GM06990 (cell line): ENCODE measurements around the gene ZNF578.

Experiments used
- DNase-seq: peaks from one replicate; pipeline ENCODE4 v3.0.0-alpha.2; 2011; ENCODE audit not compliant: insufficient read length; ENCODE audit errors: extremely low read depth
- H3K27me3 ChIP-seq: replicated peaks from 2 replicates; pipeline ENCODE4 v1.6.0; 2011; ENCODE audit warnings: low read length; ENCODE audit not compliant: control insufficient read depth, insufficient read depth
- H3K36me3 ChIP-seq: 2 replicates; pipeline ENCODE4 v1.5.1; 2011; ENCODE audit warnings: low read length; ENCODE audit not compliant: control insufficient read depth, insufficient read depth
- H3K4me3 ChIP-seq: replicated peaks from 2 replicates; pipeline ENCODE4 v1.5.1; 2011; ENCODE audit warnings: low read depth, mild to moderate bottlenecking, control low read depth, low read length
- CTCF ChIP-seq: IDR thresholded peaks from 2 replicates; pipeline ENCODE4 v1.5.1; 2011; ENCODE audit warnings: low read length, control low read depth, mild to moderate bottlenecking, inconsistent platforms; ENCODE audit not compliant: insufficient read depth, poor library complexity, severe bottlenecking

The ZNF578 gene

GRCh38 chr19:52453324-52454094 lies at the start of gene ZNF578:
ZNF578 (plus strand) TSS chr19:52453553; CDS start chr19:52501846, 48,293 bp downstream.
- no peak for DNase-seq
- Histone ChIP-seq H3K4me3 (no peak within 1 kb of the TSS), H3K36me3 (no peaks in the 10 kb centered on the region), H3K27me3 (no peaks in the 10 kb centered on the region)
- no peak for TF ChIP-seq CTCF

DNA sequence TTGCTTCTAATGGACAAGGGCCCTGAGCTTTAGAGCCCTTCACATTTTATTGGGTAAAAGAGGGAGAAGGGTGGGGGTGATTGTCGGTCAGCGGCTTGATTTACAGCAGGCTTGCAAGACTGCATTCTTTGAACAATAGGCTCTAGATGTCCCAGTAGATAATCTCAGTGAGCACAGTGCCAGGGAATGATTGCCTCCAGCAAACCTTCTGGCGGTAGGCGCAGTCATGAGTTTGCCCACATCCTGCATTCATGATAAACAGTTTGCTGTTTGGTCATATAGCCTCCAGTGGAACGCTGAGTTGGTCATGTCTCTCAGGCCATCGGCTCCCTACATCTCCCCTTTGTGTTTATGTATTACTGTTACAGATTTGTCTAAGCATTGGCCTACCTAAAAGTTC lies 43.1 kb upstream of the ZNF578 start:
- no peaks in the 10 kb centered on the region; the same call in 1 of the 2 replicates for H3K36me3 ChIP-seq
- DNase-seq, result no peak

GRCh38 chr19:52415711-52416110 lies 37.6 kb upstream of the ZNF578 start:
- no peaks in the 10 kb centered on the region for H3K27me3 ChIP-seq
- no peak for DNase-seq
- no peaks in the 10 kb centered on the region for H3K36me3 ChIP-seq
- no peak for TF ChIP-seq CTCF
- H3K4me3 ChIP-seq, result no peak overlapping the region

More for the DNA sequence above, 43.1 kb upstream of the ZNF578 start:
- TF ChIP-seq CTCF, result no peak
- Histone ChIP-seq H3K27me3 (no peaks in the 10 kb centered on the region), H3K4me3 (no peak overlapping the region)

GRCh38 chr19:52428937-52429336 lies 24.4 kb upstream of the ZNF578 start, which contains the start of gene ZNF534:
ZNF534 (plus strand) TSS chr19:52429148; CDS start chr19:52431475, 2,327 bp downstream.
- TF ChIP-seq CTCF, result no peak
- H3K4me3 ChIP-seq, result no peak within 1 kb of the TSS
- DNase-seq, result no peak
- H3K36me3 ChIP-seq, result no peaks in the 10 kb centered on the region
- no peaks in the 10 kb centered on the region for H3K27me3 ChIP-seq

- no peaks in the 10 kb centered on the region for H3K36me3 ChIP-seq
- no peak for DNase-seq
- TF ChIP-seq CTCF, result no peak
- no peak overlapping the region for H3K4me3 ChIP-seq
- no peaks in the 10 kb centered on the region for H3K27me3 ChIP-seq
Observed at GRCh38 chr19:52442179-52442578, 11.2 kb upstream of the ZNF578 start.
